MM.1S (cell line): ENCODE measurements around the gene SMIM22.

Experiments
- CTCF ChIP-seq: fragments of 300-600 bp; sonication (generic); IDR thresholded peaks from 2 replicates; pipeline ENCODE4 v1.5.1; 2016; ENCODE audit warnings: antibody characterized with exemption, low read length, mixed read lengths
- EZH2 ChIP-seq: fragments of 300-600 bp; sonication (generic); optimal IDR thresholded peaks from 2 replicates; pipeline ENCODE3; 2017; ENCODE audit warnings: low read depth, mild to moderate bottlenecking, antibody characterized with exemption, low read length, mixed read lengths

DNA sequence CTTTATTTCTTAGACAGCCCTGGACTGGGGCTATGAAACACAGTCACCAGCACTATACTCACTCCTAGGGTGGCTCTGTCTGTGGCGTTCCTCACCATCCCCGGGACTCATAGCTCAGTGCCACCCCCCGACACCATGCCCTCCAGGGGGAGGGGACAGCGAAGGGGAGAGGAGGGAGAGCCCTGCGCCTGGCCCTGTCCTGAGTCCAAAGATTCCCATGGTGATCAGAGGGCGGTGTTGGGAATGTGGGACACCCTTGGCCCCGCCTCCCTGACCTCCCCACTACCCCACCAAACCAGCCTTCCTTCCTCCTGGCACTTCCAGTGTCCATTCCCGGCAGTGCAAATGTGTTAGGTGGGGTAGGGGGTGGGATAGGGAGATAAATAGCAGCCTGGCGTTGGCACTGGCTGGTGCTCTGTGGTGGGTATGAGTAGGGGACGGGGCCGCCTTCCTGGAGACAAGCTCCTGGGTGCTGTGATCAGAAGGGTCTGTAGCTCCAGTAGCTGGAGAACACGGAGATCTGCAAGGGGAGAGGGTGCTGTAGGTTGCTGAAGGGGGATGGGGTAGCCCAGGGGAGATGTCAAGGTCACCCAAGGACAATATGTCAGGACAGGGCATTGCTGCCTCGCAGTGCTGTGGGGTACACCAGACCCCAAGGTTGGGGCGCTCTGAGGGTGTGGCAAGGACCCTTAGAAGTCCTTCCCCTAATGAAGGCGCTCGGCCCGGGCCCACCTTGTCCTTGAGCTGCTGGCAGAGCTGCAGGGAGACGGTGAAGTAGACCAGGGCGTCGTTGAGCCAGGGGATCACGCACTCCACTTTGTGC lies 2.0 kb downstream of the SMIM22 start:
- no peak for TF ChIP-seq CTCF
- no peak for TF ChIP-seq EZH2
